Glutamatergic neuron (in vitro differentiated cells): ENCODE measurements around the gene ABLIM3. TPM values are rescaled to one million over a fixed set of nuclear protein-coding genes. Genes with fewer than 3 reads are reported as not detected.

ENCODE experiments used
- DNase-seq: peaks from one replicate; pipeline ENCODE4 v3.0.0; 2022
- H3K27ac Mint-ChIP-seq: one replicate; pipeline ENCODE4 v1.8.0; 2020; ENCODE audit warnings: mild to moderate bottlenecking, mixed read lengths, inconsistent platforms; ENCODE audit not compliant: unreplicated experiment
- H3K27me3 Mint-ChIP-seq: one replicate; pipeline ENCODE4 v1.8.0; 2020; ENCODE audit warnings: mild to moderate bottlenecking, moderate library complexity, mixed read lengths, inconsistent platforms; ENCODE audit not compliant: unreplicated experiment
- H3K36me3 Mint-ChIP-seq: one replicate; pipeline ENCODE4 v1.8.0; 2020; ENCODE audit warnings: mild to moderate bottlenecking, mixed read lengths, inconsistent platforms; ENCODE audit not compliant: unreplicated experiment
- H3K4me1 Mint-ChIP-seq: one replicate; pipeline ENCODE4 v1.8.0; 2020; ENCODE audit warnings: mild to moderate bottlenecking, low read depth, mixed read lengths, inconsistent platforms; ENCODE audit not compliant: unreplicated experiment
- H3K4me3 Mint-ChIP-seq: one replicate; pipeline ENCODE4 v1.8.0; 2020; ENCODE audit warnings: mild to moderate bottlenecking, mixed read lengths, inconsistent platforms; ENCODE audit not compliant: unreplicated experiment
- H3K9me3 Mint-ChIP-seq: one replicate; pipeline ENCODE4 v1.8.0; 2020; ENCODE audit warnings: mild to moderate bottlenecking, moderate library complexity, mixed read lengths, inconsistent platforms; ENCODE audit not compliant: unreplicated experiment
- total RNA-seq: library from RNA; stranded (reverse); fragmentation: NEBNext Ultra II Directional; extraction: Animal tissue kit (Norgen Biotek cat#: 25700); gene quantifications from one replicate; pipeline ENCODE4 v1.2.1, GENCODE V29; 2021; ENCODE audit not compliant: unreplicated experiment
- TF ChIP-seq, protein P1 (sequence below): fragments of 200-600 bp; sonication (generic); IDR thresholded peaks from one replicate; pipeline ENCODE4 v1.5.0; 2021; ENCODE audit not compliant: partially characterized antibody, unreplicated experiment

Gene ABLIM3
- total RNA-seq, 1 donor from 2014 or later = 19.0 TPM

DNA sequence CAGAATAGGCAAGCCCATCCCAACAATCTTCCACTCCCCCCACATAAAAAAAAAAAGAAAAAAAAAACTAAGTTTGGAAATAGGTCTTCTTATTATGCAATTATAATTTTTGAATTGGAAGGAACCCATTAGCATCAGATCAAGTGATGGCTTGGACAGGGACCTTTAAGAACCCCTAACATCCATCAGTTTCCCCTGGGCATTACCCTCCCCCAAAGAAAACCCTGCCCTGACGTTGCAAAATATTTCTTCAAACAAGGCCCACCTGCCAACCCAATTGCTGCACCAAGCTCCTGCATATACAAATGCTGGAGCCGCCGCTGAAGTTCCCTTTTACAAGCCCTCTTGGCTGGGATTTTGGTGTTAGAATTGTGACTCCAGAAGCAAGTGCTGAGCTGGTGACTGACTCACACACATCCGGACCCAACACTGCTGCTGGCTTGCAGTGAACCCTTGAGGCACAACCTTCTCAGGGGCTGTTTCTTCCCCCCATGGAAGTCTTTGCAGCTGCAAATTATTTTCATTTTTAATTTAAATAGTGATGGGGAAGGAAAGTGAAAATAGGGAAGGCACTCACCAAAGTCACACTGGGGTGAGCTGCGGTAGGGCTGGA, 74.3 kb downstream of the ABLIM3 start:
- H3K27ac Mint-ChIP-seq = no peak overlapping the region
- DNase-seq = no peak
- no peak overlapping the region for H3K4me3 Mint-ChIP-seq
- H3K27me3 Mint-ChIP-seq = peaks cover 7% of the 10 kb centered on the region
- no peaks in the 10 kb centered on the region for H3K36me3 Mint-ChIP-seq
- TF ChIP-seq, protein P1, sequence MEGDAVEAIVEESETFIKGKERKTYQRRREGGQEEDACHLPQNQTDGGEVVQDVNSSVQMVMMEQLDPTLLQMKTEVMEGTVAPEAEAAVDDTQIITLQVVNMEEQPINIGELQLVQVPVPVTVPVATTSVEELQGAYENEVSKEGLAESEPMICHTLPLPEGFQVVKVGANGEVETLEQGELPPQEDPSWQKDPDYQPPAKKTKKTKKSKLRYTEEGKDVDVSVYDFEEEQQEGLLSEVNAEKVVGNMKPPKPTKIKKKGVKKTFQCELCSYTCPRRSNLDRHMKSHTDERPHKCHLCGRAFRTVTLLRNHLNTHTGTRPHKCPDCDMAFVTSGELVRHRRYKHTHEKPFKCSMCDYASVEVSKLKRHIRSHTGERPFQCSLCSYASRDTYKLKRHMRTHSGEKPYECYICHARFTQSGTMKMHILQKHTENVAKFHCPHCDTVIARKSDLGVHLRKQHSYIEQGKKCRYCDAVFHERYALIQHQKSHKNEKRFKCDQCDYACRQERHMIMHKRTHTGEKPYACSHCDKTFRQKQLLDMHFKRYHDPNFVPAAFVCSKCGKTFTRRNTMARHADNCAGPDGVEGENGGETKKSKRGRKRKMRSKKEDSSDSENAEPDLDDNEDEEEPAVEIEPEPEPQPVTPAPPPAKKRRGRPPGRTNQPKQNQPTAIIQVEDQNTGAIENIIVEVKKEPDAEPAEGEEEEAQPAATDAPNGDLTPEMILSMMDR = no peak
- peaks cover 14% of the 10 kb centered on the region for H3K9me3 Mint-ChIP-seq
- peaks cover 41% of the 10 kb centered on the region for H3K4me1 Mint-ChIP-seq

GRCh38 chr5:149216496-149216895, 75.2 kb downstream of the ABLIM3 start:
- DNase-seq = no peak
- Mint-ChIP-seq H3K27ac (no peak overlapping the region), H3K27me3 (peaks cover 7% of the 10 kb centered on the region), H3K9me3 (peaks cover 14% of the 10 kb centered on the region), H3K4me1 (peaks cover 34% of the 10 kb centered on the region), H3K36me3 (no peaks in the 10 kb centered on the region), H3K4me3 (no peak overlapping the region)
- TF ChIP-seq, protein P1 = no peak

DNA sequence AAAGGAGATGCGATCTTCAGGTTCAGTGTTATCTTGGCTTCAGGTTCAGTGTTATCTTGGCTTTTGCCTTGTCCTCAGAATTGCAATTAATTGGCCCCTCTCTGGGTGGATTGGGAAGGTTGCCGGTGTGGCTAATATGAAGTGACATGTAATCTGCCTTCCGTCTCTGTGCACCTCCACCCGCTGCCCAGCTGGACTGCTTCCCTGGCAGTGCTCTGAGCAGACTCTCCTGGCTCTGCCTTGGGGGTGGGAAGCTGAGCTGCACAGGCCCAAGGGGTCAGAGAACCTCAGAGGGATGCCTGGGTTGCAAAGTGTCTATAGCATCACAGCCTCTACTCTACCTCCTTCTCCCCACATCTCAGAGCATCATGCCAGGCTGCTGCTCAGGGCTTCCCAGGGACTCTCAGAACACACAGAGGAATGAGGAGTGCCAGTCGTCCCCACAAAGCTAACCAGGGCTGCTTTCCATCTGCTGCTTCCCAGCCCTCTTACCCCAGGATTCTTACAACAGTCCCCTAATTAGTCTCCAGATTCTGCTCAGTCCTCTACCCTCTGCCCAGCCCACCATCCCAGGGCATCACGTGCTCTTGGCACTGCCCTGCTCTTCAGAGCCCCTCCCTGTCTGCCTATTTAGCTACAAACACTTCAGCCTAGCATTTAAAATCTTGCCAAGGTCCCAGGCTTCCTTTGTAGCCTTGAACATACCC, 76.0 kb downstream of the ABLIM3 start:
- peaks cover 26% of the 10 kb centered on the region for H3K4me1 Mint-ChIP-seq
- TF ChIP-seq, protein P1 = no peak
- H3K27me3 Mint-ChIP-seq = peaks cover 6% of the 10 kb centered on the region
- no peak overlapping the region for H3K27ac Mint-ChIP-seq
- DNase-seq = no peak
- H3K36me3 Mint-ChIP-seq = no peaks in the 10 kb centered on the region
- peaks cover 12% of the 10 kb centered on the region for H3K9me3 Mint-ChIP-seq
- no peak overlapping the region for H3K4me3 Mint-ChIP-seq

- no peak overlapping the region for H3K4me3 Mint-ChIP-seq
- H3K27me3 Mint-ChIP-seq = peaks cover 5% of the 10 kb centered on the region
- TF ChIP-seq, protein P1 = no peak
- no peak overlapping the region for H3K27ac Mint-ChIP-seq
- H3K4me1 Mint-ChIP-seq = peaks cover 22% of the 10 kb centered on the region
- peaks cover 11% of the 10 kb centered on the region for H3K9me3 Mint-ChIP-seq
- DNase-seq = no peak
- no peaks in the 10 kb centered on the region for H3K36me3 Mint-ChIP-seq
Observed at GRCh38 chr5:149217803-149218155, 76.5 kb downstream of the ABLIM3 start.

- H3K36me3 Mint-ChIP-seq = no peaks in the 10 kb centered on the region
- DNase-seq = no peak
- peaks cover 11% of the 10 kb centered on the region for H3K4me1 Mint-ChIP-seq
- peak overlapping the region; percentile 6 for H3K4me3 Mint-ChIP-seq
- TF ChIP-seq, protein P1 = no peak
- no peak overlapping the region for H3K27ac Mint-ChIP-seq
- H3K9me3 Mint-ChIP-seq = peaks cover 2% of the 10 kb centered on the region
- peaks cover 2% of the 10 kb centered on the region for H3K27me3 Mint-ChIP-seq
Observed at GRCh38 chr5:149219584-149219983, 78.3 kb downstream of the ABLIM3 start.
